Measurements from ENCODE around the gene KCTD15. TPM values are rescaled to one million over a fixed set of nuclear protein-coding genes. Genes with fewer than 3 reads are reported as not detected.

The KCTD15 gene
- total and polyA plus RNA-seq, 10 of the 15 experiments (the other 5 are each of a cell fraction or from before 2014, with no cell fraction given) = not detected

- RAD21 ChIA-PET (ENCODE audit: unreplicated experiment) = no interaction called here
- Histone ChIP-seq H3K9me3 (replicated peaks; ENCODE audit: control insufficient read depth, insufficient read depth, low read length) (no peaks in the 10 kb centered on the region), H2AFZ (ENCODE audit: control insufficient read depth, low read depth, low read length) (no peak overlapping the region), H3K27me3 (replicated peaks in 1 of 2; ENCODE audit: control insufficient read depth in 2 of 2, insufficient read depth in 2 of 2, low read length in 1 of 2) (no peaks in the 10 kb centered on the region; a peak in 1 of 4 replicates), H3K4me2 (ENCODE audit: control insufficient read depth, insufficient read depth) (no peak overlapping the region), H3K36me3 (ENCODE audit: control insufficient read depth in 2 of 2, insufficient read depth in 2 of 2, low read length in 1 of 2) (no peaks in the 10 kb centered on the region), H4K20me1 (ENCODE audit: control insufficient read depth, insufficient read depth) (no peaks in the 10 kb centered on the region), H3K4me3 (no peak overlapping the region), H3K79me2 (ENCODE audit: control insufficient read depth, insufficient read depth, low read length) (no peaks in the 10 kb centered on the region), H3K27ac (ENCODE audit: control insufficient read depth, insufficient read depth) (no peak overlapping the region), H3K9ac (ENCODE audit: control insufficient read depth, insufficient read depth, low read length) (no peak overlapping the region), H3K4me1 (ENCODE audit: control insufficient read depth, insufficient read depth, low read length) (no peaks in the 10 kb centered on the region)
- TF ChIP-seq KLF5 (IDR thresholded peaks at IDR 0.05; ENCODE audit: partially characterized antibody) (no peak), ZNF274 (IDR thresholded peaks at IDR 0.05; ENCODE audit: insufficient read depth, insufficient read length) (no peak), USF1 (IDR thresholded peaks at IDR 0.05; ENCODE audit: borderline replicate concordance, extremely low read length, insufficient read depth, low read depth, low read length) (no peak), PBX3 (IDR thresholded peaks at IDR 0.05; ENCODE audit: insufficient replicate concordance, low read depth, low read length) (no peak), POU2F2 (IDR thresholded peaks at IDR 0.05; ENCODE audit: borderline replicate concordance, low read depth, low read length) (no peak), TCF3 (IDR thresholded peaks at IDR 0.05; ENCODE audit: borderline replicate concordance, insufficient read depth, low read depth, low read length) (no peak), ZNF687 (IDR thresholded peaks at IDR 0.05) (no peak), GATAD2B (conservative IDR thresholded peaks at IDR 0.05; ENCODE audit: low read depth) (no peak), ATF7 (IDR thresholded peaks at IDR 0.05; ENCODE audit: low read depth) (no peak)
- FAIRE-seq (no peak), ATAC-seq (no peak), DNase-seq (ENCODE audit: low read depth, low spot score) (no peak)
- SMC1A ChIA-PET (ENCODE audit: uncharacterized antibody, unreplicated experiment) = no interaction called here
- 29% methylated on average over 21 of the region's 21 CpGs for WGBS (ENCODE audit: insufficient coverage, insufficient replicate concordance, low lambda C conversion rate, missing lambda C conversion rate)
- intact Hi-C loops (cut with micrococcal nuclease; ENCODE audit: unreplicated experiment) = no loop called here
- CTCF ChIA-PET = interaction anchor here (0.9 kb wide), 1 partner anchor 132 kb away, joined by 3 read pairs; no protein-coding TSS in a partner anchor
- in situ Hi-C loops (cut with MboI) = no loop called here
- no TSS peak for BruUV-seq (replicated peaks)
- POLR2A ChIA-PET = no interaction called here
Observed at GRCh38 chr19:33814181-33815165, 17.8 kb downstream of the KCTD15 start.

Data from GM12878 (cell line).